Activated CD8-positive, alpha-beta memory T cell treated with anti-CD3 and anti-CD28 coated beads for 1 hour (primary cell): ENCODE data around the gene GLIPR2.
"Not testable (repeated sequence)": the region's sequence is repeated elsewhere in the genome, so short reads cannot be mapped to it uniquely, and the experiment has no call there.

ENCODE experiments used
- DNase-seq, 2 donors: peaks; one replicate each; pipeline ENCODE4 v3.0.0-alpha.2; 2020; ENCODE audit warnings: low read depth in 1 of 2; ENCODE audit errors: extremely low read depth in 1 of 2

GLIPR2 gene, protein sequence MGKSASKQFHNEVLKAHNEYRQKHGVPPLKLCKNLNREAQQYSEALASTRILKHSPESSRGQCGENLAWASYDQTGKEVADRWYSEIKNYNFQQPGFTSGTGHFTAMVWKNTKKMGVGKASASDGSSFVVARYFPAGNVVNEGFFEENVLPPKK

DNA sequence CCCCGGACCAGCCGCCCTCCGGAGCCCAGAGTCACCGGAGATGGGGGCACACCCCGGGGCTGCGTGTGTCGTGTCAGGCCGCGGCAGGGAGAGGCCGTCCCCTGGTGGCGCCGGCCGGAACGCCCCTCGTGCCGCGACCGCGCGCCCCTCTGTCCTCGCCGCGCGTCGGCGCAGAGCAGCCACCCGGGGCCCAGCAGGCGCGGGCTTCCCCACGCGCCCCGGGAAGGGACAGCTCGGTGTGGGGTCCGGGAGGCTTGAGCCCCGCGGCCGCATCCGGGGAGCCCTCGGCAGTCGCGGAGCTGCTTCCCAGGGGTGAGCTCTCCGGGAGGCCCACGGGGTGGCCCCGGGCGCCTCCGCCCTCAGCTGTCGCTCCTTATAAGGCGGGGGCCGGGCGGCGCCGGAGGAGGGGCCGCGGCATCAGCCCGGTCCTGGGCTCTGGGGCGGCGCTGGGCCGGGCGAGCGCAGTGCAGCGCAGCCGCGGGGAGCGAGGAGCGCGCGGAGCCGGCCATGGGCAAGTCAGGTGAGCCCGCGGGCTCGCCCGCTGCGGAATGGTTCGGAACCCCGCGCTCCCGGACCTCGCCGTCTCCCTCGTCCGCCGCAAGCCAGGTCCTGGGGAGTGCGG, at the start of gene GLIPR2:
GLIPR2 (plus strand) TSS at position 462 of the 622 bp plus-strand sequence; CDS start at position 508, 46 bp downstream.
- DNase-seq = peak; percentile 35 to 65

DNA sequence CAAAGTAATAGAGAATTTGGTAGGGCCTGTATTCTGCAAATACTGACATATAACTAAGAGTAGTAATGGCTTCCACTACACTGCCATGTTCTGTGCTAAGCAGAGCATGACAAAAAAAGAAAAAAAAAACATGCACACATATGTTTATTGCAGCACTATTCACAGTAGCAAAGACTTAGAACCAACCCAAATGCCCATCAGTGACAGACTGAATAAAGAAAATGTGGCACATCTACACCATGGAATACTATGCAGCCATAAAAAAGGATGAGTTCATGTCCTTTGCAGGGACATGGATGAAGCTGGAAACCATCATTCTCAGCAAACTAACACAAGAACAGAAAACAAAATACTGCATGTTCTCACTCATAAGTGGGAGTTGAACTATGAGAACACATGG, 49.5 kb upstream of the GLIPR2 start:
- not testable (repeated sequence) for DNase-seq

DNA sequence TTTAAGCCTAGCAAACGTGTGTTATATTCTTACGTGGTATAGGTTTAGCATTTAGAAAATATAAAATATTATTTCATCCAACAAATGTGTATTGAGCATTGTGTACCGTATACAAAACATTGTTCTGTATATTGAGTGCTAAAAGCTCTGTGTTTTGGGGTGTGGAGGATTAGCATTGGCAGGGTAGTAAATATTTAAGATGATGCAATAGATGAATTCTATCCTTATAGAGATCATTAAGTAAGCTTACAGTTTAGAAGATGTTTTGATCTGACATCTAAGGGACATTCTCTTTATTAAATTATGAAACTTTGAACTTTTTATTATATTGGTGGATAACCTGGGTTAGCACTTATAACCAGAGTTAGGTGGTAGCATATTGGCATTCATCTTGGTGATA, 48.5 kb upstream of the GLIPR2 start:
- no peak for DNase-seq

DNA sequence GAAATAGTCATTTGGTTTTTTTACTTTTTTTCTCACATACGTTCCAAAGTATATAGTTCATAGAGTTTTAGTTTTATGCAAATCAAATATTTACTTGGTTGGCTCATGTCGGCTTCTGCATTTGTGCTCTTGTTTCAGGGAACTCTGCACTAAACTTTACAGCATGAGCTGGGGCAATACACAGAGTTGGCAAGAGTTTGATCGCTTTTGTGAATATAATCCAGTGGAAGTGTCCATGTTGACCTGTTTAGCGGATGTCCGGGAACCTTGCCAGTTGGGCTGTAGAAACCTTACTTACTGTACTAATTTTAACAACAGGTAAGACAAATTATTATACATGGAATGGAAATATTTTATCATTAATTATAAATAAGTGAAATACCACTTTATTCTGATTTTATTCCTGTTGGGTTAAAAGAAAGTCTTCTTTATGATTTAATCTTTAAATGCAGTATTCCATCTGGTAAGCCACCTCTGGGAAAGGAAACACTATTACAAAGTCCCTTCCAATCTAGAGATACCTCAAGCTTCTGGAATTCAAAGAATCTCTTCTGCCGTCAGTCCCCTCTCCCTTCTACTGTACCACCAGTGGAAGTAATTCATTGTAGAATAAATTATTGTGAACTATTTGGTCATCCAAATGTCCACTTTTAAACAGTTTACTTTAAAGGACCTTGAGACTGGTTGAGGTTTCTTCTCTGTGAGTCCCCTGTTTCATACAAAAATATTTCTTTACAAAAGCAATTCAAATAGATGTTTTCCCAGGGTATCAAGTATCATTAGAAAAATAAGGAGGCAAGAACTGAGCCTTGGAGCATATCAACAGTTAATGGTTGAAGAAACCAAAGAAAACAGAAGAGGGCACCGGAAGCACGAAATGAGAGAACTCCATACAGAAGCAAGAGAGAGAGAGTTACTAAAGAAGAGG, 45.2 kb upstream of the GLIPR2 start:
- DNase-seq = no peak

DNA sequence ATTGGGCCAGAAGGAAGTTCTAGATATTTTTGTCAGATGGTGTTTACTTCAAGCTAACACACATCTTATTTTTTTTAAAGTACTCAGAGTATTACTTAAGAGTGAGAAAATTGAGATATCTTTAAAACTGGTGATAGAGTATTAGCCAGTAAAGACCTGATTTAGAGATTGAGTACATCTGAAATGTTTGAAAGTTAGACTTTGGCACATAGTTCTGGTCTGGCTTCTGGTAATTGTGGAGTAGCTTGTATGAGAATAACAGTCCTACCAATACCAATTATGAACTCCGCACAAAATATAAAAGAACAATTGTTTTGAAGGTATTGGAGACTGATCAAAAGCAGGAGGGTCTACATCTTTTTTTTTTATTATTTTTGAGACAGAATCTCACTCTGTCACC, 44.5 kb upstream of the GLIPR2 start:
- no peak for DNase-seq

DNA sequence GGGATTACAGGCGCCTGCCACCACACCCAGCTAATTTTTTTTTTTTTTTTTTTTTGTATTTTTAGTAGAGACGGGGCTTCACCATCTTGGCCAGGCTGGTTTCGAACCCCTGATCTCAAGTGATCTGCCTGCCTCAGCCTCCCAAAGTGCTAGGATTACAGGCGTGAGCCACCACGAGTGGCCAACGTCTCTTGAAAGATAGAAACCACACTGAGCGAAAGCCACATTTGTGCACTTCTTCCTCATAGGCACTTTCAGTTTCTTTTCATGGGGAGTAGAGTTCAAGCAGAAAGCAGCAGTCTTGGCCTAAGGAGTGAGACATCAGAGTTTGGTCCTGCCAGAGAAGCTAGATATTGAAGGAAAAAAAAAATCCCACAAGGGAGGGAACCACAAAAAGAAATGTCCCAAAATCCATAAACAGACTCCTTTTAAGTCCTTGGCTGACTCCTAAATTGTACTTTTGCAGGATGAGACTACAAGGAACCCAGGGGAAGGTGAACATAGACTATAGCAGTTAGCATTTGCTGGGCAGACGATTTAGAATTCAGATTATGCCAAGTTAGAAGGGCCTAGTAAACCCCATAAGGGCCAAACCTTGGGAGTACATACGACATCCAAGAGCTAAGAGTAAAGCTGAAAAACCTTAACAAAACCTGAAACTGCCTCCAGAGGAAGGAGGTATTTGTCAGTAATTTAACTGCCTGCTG, 43.9 kb upstream of the GLIPR2 start:
- peak in 1 of 2 donors; percentile 5 for DNase-seq

DNA sequence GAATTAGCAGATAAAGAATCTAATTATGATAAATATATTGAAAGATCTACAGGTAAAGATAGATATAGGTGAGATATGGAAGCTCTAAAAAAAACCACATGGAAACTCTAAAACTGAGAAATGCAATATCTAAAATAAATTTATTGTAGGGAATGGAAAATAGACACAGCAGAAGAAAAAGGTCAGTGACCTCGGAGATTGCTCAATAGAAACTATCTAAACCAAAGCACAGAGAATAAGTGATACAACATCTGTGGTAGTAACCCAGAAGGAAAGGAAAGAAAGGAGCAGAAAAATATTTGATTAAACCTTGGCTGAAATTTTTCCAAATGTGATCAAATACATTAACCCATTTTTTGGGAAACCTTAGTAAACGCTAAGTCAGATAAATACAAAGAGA, 43.1 kb upstream of the GLIPR2 start:
- DNase-seq = no peak

DNA sequence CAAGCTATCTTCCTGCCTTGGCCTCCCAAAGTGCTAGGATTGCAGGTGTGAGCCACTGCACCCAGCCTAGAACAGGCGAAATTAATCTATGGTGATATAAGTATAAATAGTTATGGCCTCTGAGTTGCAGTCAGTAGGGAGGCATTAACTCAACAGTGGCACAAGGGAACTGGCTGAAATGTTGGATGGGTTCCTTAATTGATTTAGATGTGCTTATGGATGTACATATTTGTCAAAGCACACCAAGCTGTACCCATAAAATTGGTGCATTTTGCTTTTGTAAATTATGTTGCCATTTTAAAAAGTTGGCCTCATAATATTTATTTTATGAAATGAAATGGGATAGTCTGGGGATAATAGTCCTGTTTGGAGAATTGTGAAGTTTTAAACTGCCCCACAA, 36.8 kb upstream of the GLIPR2 start:
- DNase-seq = no peak

DNA sequence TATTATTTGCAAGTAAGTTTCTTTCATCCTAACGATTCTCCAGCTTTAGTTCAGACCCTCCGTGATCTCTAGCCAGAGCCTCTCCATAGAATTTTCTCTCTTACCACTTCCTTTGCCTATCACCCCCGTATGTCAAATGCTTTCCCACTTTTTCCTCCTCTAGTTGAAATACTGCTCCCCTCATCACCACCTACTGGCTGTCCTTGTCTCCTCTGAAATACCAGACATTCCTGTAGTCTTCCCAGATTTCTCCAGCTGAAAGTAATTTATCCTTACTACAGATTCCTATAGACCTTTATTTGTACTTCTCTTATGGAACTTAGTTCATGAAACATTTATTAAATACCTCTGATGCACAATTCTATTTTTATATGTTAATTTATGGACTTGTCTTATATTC, 36.0 kb upstream of the GLIPR2 start:
- DNase-seq = no peak

DNA sequence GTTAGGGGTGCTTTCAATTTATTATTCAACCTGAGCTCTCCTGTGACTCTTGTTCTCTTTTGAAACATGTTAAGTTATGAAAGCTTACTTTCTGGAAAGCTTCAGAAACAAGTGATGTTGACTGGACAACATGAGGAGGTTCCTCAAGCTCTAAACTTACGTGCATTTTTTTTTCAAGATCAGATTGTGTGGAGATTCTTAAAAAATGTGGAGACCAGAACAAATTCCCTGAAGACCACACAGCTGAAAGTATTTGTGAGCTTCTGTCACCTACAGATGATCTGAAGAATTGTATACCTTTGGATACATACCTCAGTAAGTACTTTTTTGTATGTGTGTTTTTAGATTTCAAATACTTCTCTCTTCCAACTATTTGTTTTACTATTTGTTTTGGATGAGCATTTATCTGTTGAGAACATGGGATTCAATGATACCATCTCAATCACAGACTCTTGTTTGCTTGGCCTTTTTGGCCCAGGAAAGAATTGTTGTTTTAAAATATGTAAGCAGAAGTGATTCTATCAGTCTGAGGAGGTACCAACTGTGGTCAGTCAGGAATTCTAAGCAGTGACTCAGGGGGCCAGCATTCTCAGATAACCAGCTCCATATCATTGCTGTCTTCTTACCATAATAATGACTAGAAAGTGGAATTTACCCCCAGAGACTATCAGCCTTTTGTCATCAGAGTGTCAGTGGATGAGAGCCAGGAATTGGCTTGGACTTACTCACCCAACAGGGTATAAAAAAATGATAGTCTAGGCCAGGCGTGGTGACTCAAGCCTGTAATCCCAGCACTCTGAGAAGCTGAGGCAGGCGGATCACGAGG, 34.4 kb upstream of the GLIPR2 start:
- DNase-seq = no peak

DNA sequence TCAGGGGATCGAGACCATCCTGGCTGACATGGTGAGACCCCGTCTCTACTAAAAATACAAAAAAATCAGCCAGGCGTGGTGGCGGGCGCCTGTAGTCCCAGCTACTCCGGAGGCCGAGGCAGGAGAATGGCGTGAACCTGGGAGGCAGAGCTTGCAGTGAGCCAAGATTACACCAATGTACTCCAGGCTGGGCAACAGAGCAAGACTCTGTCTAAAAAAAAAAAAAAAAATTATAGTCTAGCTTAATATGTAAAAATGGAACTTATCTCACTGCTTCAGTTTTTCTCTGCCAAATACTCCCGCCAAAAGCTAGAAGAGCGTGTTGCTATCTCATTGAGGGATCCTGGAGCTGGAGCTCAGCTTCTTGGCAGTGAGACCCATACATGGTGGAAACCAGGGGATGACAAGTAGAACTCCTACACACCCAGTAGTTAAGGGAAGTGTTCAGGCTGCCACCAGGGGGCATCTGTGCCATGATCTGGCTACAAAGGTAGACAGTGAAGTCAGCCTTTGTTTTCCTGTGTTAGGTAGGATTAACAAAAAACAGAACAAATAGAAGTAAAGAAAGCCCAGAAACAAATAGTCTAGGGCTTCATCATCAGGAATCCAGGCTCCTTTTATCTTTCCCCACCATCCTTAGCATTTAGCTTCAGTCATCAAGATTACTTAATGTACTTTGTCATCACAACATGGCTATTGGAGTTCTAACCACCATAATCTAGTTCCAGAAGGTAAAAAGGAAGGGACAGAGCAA, 33.6 kb upstream of the GLIPR2 start:
- DNase-seq = peak; percentile 77 to 85

DNA sequence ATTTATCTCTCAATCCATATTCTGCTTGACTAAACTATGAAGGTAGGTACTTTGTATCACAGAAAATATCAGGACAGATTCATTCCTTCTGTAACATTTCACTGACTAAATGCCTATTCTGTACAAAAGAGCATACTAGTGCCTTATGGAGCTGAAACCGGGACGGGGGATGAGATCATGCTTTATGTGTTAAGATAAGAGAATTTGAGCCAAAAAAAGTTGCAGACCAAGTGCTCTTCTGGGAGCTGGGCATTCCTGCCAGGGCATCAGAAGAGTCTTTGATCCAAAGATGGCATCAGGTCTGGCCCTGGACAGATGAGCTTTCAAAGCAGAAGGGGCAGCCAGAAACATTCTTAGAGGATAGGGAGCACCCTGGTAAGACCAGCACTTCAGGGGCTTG, 27.5 kb upstream of the GLIPR2 start:
- no peak for DNase-seq

DNA sequence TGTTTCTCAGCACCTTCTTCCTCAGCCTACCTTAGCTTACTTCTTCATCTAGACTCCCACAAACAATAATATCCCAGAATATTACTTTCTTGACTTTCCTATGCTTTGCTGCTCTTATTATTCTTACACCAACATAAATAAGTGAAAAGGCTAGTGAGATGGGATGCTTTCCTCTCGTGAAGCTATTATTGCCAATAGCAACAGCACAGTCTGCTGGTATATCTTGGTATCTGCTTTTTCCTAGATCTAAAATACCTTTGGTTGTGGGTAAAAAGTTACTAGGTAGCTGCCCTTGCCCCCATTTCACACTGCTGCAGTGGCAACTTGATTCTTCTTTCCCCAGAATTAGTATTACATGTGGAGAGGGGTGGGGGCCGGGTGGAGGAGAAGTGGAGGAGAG, 26.1 kb upstream of the GLIPR2 start:
- no peak for DNase-seq

DNA sequence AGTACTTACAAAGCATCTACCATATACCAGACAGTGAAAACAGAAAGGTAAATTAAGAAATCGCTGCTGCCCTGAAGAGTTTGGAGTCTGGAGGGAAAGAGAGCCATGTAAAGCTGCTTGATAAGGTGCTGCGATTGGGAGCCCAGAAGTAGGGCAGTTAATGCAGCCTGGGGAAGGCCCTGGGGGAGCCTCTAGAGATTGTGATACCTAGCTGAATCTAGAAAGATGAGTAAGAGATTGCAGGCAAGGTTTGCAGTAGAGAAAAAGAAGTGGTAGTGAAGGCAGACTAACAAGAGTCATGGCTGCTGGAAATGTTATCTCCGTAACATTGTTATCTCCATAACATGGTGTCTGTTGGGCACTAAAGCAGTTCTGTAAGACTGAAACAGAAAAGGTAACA, 24.0 kb upstream of the GLIPR2 start:
- no peak for DNase-seq

DNA sequence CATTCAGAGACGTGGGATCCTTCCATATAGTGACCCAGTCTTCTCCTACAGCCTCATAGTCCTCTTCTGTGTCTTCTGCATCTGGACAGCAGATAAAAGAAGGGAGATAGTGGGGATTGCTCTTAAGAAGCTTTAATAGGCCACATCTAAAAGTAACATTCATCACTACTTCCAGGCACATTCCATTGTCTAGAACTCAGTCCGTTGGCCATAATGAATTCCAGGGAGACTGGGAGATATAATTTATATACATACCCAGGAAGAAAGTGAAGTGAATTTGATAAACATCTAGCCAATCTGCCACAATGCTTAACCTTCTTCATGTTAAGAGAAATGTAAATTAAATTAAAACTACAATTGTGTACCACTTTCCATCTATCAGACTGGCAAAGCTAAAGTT, 22.5 kb upstream of the GLIPR2 start:
- no peak for DNase-seq

DNA sequence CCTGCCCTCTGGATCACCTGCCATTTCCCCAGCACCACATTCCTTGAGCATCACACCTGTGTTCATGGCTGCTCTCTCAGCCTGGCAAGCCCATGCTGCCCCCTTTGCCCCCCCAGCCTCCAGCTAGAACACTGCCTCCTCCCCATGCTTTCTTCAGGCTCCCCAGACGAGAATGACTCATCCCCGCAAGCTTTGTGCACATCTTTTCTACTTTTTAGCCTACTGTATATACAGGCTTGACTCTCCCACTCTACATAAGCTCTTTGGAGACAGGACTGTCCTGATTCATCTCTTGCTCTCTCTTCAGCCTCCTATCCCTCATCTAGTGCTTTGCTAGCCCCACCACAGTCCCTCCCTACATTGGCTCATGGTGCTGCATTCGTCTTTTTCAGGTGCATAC, 19.9 kb upstream of the GLIPR2 start:
- no peak for DNase-seq

DNA sequence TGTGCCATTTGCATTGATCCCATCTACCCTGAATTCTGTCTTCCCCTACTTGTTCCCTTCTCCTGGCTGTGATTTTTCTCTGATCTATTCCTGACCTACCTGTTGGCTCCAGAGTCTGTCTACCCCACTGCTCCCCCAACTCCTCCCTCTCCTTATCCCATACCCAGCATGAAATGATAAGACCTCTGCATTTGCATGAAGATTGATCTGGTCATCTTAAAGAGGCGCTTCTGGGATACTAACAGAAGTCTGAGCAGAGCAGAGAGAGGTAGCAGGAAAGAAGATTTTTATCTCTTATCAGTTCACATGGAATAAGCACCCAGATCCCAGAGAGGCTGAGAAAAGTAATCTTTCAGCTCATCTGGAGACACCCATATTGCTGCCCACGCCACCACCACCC, 18.3 kb upstream of the GLIPR2 start:
- DNase-seq = no peak

DNA sequence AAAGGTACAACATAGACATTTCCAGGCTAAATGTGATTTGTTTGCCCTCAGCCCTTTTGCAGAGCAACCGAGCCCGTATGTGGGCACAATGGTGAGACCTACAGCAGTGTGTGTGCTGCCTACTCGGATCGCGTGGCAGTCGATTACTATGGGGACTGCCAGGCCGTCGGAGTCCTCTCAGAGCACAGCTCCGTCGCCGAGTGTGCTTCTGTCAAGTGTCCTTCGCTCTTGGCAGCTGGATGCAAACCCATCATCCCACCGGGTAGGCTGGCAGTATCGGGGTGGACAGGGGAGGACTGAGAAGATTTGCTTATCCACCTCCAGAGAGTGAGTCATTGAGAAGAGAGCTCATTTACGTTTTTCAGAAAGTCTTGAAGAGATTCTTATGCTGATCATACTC, 17.8 kb upstream of the GLIPR2 start:
- DNase-seq = no peak

DNA sequence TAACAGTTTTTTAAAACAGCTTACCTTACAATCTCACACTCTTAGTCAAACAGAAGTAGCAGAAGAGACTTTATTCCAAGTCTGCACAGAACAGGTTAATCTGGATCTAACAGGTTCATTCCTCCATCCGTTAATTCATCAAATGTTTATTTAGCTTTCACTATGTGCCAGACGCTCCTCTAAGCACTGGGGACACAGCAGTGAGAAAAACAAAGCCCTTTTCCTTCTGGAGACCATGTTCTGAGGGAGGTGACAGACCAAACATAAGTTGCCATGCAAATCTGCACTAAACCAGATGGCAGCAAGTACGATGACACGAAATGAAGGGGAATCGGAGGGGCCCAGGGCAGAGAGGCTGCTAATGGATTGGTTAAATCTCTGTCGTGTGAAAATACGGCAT, 17.1 kb upstream of the GLIPR2 start:
- DNase-seq = no peak

DNA sequence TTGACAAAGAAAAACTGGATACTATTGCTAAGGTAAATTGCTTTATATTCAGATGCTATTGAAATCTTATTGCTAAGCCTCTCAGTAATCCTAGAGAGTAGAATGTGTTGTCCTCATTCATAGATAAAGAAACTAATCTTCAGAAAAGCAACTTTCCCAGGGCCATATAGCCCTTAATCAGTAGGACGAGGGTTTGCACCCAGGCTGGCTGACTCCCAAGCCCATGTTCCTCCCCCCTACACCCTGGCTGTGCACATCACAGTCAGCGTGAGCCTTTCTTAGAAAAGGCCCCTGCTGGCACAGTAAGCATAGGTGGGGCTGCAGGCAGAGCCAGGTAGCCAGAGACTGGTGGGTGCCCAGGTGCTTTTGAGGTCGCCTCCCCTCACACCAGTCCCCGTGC, 15.8 kb upstream of the GLIPR2 start:
- no peak for DNase-seq
